HUDEP-2 (cell line): ENCODE data around the gene MGST3.
"Not testable (repeated sequence)": the region's sequence is repeated elsewhere in the genome, so short reads cannot be mapped to it uniquely, and the experiment has no call there.

Source experiments
- DNase-seq, 76 experiments: peaks; one replicate each; lab custom pipeline; 2025; ENCODE audit not compliant: unreplicated experiment in 76 of 76; lab: John Stamatoyannopoulos, UW

The MGST3 gene

GRCh38 chr1:165628147-165628822 is 2.7 kb upstream of the MGST3 start:
- no peak for DNase-seq

- no peak for DNase-seq
Observed at GRCh38 chr1:165629151-165629550, 1.9 kb upstream of the MGST3 start.

- peak in 5 of 76 experiments; percentile 13 to 42 (median 31) for DNase-seq
Observed at GRCh38 chr1:165629848-165630628, 996 bp upstream of the MGST3 start.

GRCh38 chr1:165631342-165632151 is 513 bp downstream of the MGST3 start:
- DNase-seq = peak in 72 of 76 experiments; percentile 12 to 77 (median 52)

- peak in 1 of 76 experiments; percentile 45 for DNase-seq
Observed at GRCh38 chr1:165632152-165632469, 1.1 kb downstream of the MGST3 start.

DNA sequence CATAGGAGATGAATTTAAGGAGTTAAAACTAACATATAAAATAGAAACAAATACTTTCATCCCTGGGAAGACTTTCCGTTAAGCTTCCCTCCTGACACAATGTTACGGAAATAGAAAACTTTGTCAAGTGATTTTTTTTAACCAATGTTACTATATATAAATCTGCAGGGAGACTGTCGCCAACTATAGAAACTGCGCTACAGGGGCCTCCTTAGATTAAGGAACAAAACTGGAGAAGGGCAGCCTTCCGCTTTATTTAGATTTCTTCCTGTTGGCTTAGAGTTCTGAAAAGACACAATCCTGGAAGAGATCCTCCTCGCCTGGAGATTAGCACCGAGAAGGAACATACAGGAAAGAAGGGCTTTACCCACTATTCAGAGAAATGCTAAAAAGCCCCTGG is 1.5 kb downstream of the MGST3 start:
- no peak for DNase-seq

DNA sequence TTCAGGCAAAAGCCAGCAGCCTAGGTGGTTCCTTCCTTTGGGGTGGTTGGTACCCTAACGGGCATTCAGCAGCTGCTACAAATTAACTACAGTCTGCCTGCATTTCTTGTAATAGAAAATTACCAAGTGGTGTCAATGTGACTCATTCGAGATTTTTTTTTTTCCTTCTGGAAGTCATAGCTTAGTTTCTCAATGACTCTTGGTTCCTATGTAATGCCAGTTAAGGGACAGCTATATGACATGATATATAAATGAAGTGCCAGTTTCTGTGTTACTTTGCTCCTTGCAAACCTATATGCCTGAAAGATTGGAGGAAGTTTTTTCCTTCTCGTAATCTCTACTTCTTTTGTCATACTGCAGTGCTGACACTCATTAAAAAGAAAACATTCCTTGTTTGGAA is 2.6 kb downstream of the MGST3 start:
- no peak for DNase-seq

DNA sequence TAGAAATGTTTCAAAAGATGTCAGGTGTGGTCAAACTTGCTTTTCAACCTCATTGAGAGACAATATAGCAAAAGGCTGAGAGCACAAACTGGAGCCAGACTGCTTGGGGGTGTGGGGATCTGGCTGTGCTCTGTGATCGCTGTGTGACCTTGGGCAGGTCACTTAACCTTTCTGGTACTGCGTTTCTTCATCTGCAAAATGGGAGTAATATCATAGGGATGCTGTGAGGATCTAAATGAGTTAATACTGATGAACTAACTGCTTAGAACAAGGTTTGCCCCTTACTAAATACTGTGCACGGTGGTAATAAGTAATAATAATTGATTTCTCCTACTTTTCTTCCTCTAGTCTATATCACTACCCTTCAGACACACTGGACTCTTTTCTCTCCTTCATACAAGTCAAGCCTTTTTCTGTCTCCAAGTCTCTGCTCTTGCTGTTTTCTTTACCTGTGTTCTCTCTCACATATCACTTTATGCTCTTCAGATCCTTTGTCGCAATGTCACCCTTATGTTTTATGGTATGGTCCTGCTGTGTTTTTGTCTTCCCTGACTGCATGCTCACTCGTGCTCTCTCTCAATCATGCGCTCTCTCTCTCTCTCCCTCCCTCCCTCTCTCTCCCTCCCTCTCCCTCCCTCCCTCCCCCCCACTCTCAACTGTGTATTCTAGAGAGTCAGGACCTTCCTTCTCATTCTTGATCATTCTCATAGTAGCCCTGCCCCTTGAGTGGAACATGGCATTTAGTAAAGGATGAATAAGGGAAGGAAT is 3.3 kb downstream of the MGST3 start:
- DNase-seq = no peak

DNA sequence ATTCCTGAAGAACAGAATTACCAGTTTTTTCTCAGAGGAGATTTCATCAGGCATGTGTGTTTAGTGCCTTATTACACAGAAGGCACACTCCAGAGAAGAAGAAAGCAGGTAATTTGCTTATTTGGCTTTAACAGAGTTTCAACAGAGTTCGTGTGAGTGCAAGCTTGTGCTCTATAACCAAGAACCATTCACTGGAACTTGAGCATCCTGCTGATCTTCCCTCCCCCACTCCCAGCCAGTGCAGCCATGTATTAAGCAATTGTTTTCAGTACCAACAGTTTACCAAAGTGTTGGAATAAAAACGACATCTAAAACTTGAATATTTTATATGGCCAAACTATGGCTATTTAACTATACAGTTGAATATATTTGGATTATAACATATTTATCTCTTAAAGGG is 4.3 kb downstream of the MGST3 start:
- DNase-seq = no peak

GRCh38 chr1:165635823-165636222 is 4.8 kb downstream of the MGST3 start:
- no peak for DNase-seq

DNA sequence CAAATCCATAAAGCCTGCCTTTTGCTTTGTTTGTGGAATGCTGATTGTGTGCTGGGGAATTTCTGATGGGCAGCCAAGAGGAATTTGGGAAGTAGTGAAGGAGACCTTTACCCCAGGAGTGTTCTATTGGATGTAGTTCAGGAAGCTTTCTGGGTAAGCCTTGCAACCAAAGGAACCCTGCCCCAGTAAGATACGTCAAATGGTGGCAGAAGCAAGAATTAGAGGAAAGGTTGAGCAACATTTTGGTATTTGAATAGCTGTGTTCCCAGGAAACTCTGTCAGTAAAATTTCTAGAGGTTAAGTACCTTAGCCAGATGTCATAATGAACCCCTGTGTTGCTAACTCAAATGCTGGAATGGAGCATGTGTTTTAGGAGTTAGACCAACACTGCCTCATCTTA is 6.4 kb downstream of the MGST3 start:
- DNase-seq = no peak

DNA sequence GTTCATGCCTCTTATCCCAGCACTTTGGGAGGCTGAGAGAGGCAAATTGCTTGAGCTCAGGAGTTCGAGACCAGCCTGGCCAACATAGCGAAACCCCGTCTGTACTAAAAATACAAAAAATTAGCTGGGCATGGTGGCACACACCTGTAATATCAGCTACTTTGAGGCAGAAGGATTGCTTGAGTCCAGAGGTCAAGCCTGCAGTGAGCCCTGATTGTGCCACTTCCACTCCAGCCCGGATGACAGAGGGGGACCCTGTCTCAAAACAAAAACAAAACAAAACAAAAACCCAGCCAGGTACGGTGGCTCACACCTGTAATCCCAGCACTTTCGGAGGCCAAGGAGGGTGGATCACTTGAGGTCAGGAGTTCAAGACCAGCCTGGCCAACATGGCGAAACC is 7.2 kb downstream of the MGST3 start:
- not testable (repeated sequence) for DNase-seq

GRCh38 chr1:165639821-165640623 is 9.0 kb downstream of the MGST3 start:
- DNase-seq = no peak

DNA sequence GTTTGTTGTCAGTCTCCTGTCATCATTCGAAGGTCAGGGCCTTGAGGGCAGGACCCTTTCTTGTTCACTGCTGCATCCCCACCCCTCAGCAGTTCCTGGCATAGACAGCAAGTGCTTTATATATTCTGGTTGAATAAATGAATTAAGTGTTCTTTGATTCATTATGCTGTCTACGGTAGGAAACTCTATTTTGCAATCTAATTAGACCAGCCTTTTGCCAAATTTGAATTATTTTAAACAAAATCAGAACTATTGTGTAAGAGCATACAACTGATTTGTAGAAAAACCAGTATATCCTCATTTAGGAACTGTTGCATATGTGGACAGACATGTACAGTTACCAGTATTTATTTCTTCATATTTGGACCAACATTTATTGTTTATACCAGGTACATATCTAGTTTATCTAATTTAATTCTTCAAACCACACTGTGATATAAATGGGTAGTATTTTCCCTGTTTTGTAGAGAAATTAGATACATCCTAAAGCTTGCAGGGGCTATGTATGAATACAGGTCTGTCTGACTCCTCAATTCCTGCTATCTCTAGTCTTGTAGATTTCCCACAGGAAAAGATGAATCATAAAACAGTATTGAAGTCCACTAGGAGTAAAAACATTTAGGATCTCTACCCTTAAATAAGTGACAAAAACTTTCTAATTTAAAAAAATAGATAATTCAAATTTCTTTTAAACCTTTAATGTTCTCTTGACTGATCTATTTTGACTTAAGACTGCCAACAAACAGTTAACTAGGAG is 10.4 kb downstream of the MGST3 start:
- no peak for DNase-seq

DNA sequence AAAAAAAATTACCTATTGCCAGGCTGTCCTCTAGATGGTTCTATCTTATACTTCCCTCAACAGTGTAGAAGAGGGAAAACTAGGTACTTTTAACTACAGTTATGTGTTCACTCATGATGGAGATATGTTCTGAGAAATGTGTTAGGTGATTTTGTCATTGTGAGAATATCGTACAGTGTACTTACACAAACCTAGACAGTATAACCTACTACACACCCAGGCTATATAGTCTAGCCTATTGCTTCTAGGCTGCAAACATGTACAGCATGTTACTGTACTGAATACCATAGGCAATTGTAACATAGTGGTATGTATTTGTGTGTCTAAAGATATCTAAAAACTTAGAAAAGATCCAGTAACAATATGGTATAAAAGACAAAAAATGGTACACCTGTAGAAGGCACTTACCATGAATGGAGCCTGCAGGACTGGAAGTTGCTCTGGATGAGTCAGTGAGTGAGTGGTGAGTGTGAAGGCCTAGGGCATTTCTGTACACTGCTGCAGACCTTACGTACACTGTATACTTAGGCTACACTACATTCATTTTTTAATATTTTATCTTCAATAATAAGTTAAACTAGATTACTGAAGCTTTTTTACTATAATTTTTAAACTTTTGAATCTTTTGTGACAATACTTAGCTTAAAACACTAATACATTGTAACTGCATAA is 13.2 kb downstream of the MGST3 start:
- DNase-seq = no peak

DNA sequence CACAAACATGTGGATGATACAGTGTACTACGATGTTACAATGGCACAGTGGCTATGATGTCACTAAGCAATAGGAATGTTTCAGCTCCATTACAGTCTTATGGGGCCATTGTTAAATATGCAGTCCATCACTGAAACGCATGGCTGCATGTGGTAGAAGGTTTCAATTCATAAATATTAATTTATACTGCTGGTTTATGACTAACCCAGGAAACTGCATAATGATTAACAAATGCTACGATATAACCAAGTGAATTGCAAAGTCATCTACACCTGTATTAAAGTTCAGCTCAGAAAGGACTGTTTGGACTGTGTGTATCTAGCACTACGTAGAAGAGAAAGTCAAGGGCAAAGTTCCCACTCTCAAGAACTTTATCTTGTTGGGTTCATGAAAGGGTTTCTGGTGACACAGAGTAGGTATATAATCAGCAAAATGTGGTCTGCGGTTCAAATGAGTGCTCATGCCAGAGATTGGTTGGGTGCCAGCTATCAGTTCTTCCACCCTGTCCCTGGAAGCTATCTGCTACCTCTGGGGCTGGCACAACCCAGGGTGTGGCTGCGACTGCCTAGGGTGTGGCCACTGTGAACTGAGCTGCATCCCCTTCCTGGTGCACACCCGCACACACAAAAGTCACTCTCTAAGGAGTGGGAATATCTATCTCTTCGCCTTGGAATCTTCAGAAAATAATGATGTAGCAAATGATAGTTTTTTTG is 14.8 kb downstream of the MGST3 start:
- peak in 75 of 76 experiments; percentile 20 to 96 (median 90) for DNase-seq

GRCh38 chr1:165647517-165647916 is 16.5 kb downstream of the MGST3 start:
- DNase-seq = no peak

GRCh38 chr1:165647970-165648369 is 16.9 kb downstream of the MGST3 start:
- DNase-seq = no peak
